Memory B cell (primary cell): ENCODE results near the gene ALG1L2.
A peak's percentile ranks its signal among the peaks of the same experiment; 100 is the strongest.
"Not testable (repeated sequence)": the region's sequence is repeated elsewhere in the genome, so short reads cannot be mapped to it uniquely, and the experiment has no call there.

ENCODE experiments used
- ATAC-seq: fragments of 150-1000 bp; cut with Tn5 transposase; 2 replicates; pipeline ENCODE4 v1.10.0; 2021; ENCODE audit warnings: low read depth, mild to moderate bottlenecking, moderate library complexity
- DNase-seq, 2 donors: peaks; one replicate each; pipeline ENCODE4 v3.0.0; 2022; ENCODE audit warnings: low spot score in 2 of 2
- H3K27ac Mint-ChIP-seq: one replicate; pipeline ENCODE4 v1.8.0; 2022; ENCODE audit warnings: mild to moderate bottlenecking, moderate library complexity, mixed read lengths
- H3K27me3 Mint-ChIP-seq: one replicate; pipeline ENCODE4 v1.8.0; 2022; ENCODE audit warnings: mixed read lengths
- H3K36me3 Mint-ChIP-seq: one replicate; pipeline ENCODE4 v1.8.0; 2022; ENCODE audit warnings: mild to moderate bottlenecking, mixed read lengths
- H3K4me1 Mint-ChIP-seq: one replicate; pipeline ENCODE4 v1.8.0; 2022; ENCODE audit warnings: mixed read lengths
- H3K4me3 Mint-ChIP-seq: one replicate; pipeline ENCODE4 v1.8.0; 2022; ENCODE audit warnings: mild to moderate bottlenecking, moderate library complexity, mixed read lengths
- H3K9me3 Mint-ChIP-seq: one replicate; pipeline ENCODE4 v1.8.0; 2022; ENCODE audit warnings: mixed read lengths

Gene ALG1L2

GRCh38 chr3:130102545-130102944 is 20.9 kb downstream of the ALG1L2 start:
- H3K4me1 Mint-ChIP-seq, H3K27me3 Mint-ChIP-seq, DNase-seq, H3K4me3 Mint-ChIP-seq, H3K9me3 Mint-ChIP-seq, H3K27ac Mint-ChIP-seq, H3K36me3 Mint-ChIP-seq, ATAC-seq: not testable (repeated sequence)

GRCh38 chr3:130104191-130104590 is 22.6 kb downstream of the ALG1L2 start:
- H3K36me3 Mint-ChIP-seq, ATAC-seq, H3K9me3 Mint-ChIP-seq, H3K4me3 Mint-ChIP-seq, H3K4me1 Mint-ChIP-seq, DNase-seq, H3K27me3 Mint-ChIP-seq, H3K27ac Mint-ChIP-seq: not testable (repeated sequence)

- H3K4me3 Mint-ChIP-seq, H3K36me3 Mint-ChIP-seq, ATAC-seq, H3K27me3 Mint-ChIP-seq, H3K4me1 Mint-ChIP-seq, H3K9me3 Mint-ChIP-seq, H3K27ac Mint-ChIP-seq, DNase-seq: not testable (repeated sequence)
Observed at GRCh38 chr3:130107333-130107995, 25.8 kb downstream of the ALG1L2 start.

- H3K9me3 Mint-ChIP-seq, H3K27ac Mint-ChIP-seq, DNase-seq, H3K4me3 Mint-ChIP-seq, H3K36me3 Mint-ChIP-seq, ATAC-seq, H3K27me3 Mint-ChIP-seq: not testable (repeated sequence)
- H3K4me1 Mint-ChIP-seq, result peaks cover 13% of the 10 kb centered on the region
Observed at GRCh38 chr3:130108836-130109585, 27.4 kb downstream of the ALG1L2 start.

- not testable (repeated sequence) for H3K9me3 Mint-ChIP-seq, H3K27me3 Mint-ChIP-seq, H3K36me3 Mint-ChIP-seq, ATAC-seq, DNase-seq
- peak overlapping the region; percentile 99 for H3K4me3 Mint-ChIP-seq
- peak overlapping the region; percentile 99 for H3K27ac Mint-ChIP-seq
- peaks cover 13% of the 10 kb centered on the region for H3K4me1 Mint-ChIP-seq
Observed at GRCh38 chr3:130110386-130111169, 28.9 kb downstream of the ALG1L2 start.

GRCh38 chr3:130111185-130111864 is 29.7 kb downstream of the ALG1L2 start:
- DNase-seq (peak; percentile 97), ATAC-seq (peak; percentile 99)
- Mint-ChIP-seq H3K4me3 (peak overlapping the region; percentile 99), H3K27me3 (no peaks in the 10 kb centered on the region), H3K9me3 (no peaks in the 10 kb centered on the region), H3K36me3 (no peaks in the 10 kb centered on the region), H3K27ac (peak overlapping the region; percentile 99), H3K4me1 (peaks cover 9% of the 10 kb centered on the region)

- ATAC-seq, result peak; percentile 34
- H3K36me3 Mint-ChIP-seq, H3K4me1 Mint-ChIP-seq, H3K9me3 Mint-ChIP-seq, H3K27me3 Mint-ChIP-seq: not testable (repeated sequence)
- H3K27ac Mint-ChIP-seq, result peak overlapping the region; percentile 99
- DNase-seq, result peak in 1 of 2 donors; percentile 98
- peak overlapping the region; percentile 99 for H3K4me3 Mint-ChIP-seq
Observed at GRCh38 chr3:130111865-130112747, 30.5 kb downstream of the ALG1L2 start.

- not testable (repeated sequence) for H3K27me3 Mint-ChIP-seq, H3K9me3 Mint-ChIP-seq, H3K36me3 Mint-ChIP-seq, ATAC-seq, DNase-seq, H3K4me1 Mint-ChIP-seq
- Mint-ChIP-seq H3K4me3 (peak overlapping the region; percentile 99), H3K27ac (peak overlapping the region; percentile 99)
Observed at GRCh38 chr3:130112748-130113073, 31.1 kb downstream of the ALG1L2 start.

- not testable (repeated sequence) for H3K27ac Mint-ChIP-seq, H3K4me1 Mint-ChIP-seq, H3K36me3 Mint-ChIP-seq, DNase-seq, H3K9me3 Mint-ChIP-seq, H3K4me3 Mint-ChIP-seq, H3K27me3 Mint-ChIP-seq, ATAC-seq
Observed at GRCh38 chr3:130115400-130115799, 33.8 kb downstream of the ALG1L2 start.

GRCh38 chr3:130117933-130118332 is 36.3 kb downstream of the ALG1L2 start:
- H3K4me3 Mint-ChIP-seq, result no peak overlapping the region
- no peak overlapping the region for H3K27ac Mint-ChIP-seq
- no peaks in the 10 kb centered on the region for H3K4me1 Mint-ChIP-seq
- peaks cover 2% of the 10 kb centered on the region for H3K36me3 Mint-ChIP-seq
- DNase-seq, result no peak
- ATAC-seq, result no peak
- no peaks in the 10 kb centered on the region for H3K9me3 Mint-ChIP-seq
- no peaks in the 10 kb centered on the region for H3K27me3 Mint-ChIP-seq

- not testable (repeated sequence) for H3K4me3 Mint-ChIP-seq, DNase-seq, H3K36me3 Mint-ChIP-seq, H3K9me3 Mint-ChIP-seq, ATAC-seq, H3K4me1 Mint-ChIP-seq, H3K27me3 Mint-ChIP-seq, H3K27ac Mint-ChIP-seq
Observed at GRCh38 chr3:130119824-130120223, 38.2 kb downstream of the ALG1L2 start.

- H3K9me3 Mint-ChIP-seq, DNase-seq, H3K27me3 Mint-ChIP-seq, H3K4me3 Mint-ChIP-seq, H3K4me1 Mint-ChIP-seq, H3K27ac Mint-ChIP-seq, ATAC-seq, H3K36me3 Mint-ChIP-seq: not testable (repeated sequence)
Observed at GRCh38 chr3:130120291-130120690, 38.7 kb downstream of the ALG1L2 start.
